H9 (cell line): ENCODE measurements around the gene XPNPEP3. TPM values are rescaled to one million over a fixed set of nuclear protein-coding genes. Genes with fewer than 3 reads are reported as not detected.

Experiments
- DNase-seq: peaks from one replicate; pipeline ENCODE4 v3.0.0-alpha.2; 2017
- H2AFZ ChIP-seq: one replicate; pipeline ENCODE4 v1.6.1; 2013; ENCODE audit warnings: mild to moderate bottlenecking, low read length, control low read depth, moderate library complexity
- H2AK5ac ChIP-seq: 2 replicates; pipeline ENCODE4 v1.6.1; 2013; ENCODE audit warnings: low read length, control low read depth, mixed read lengths; ENCODE audit not compliant: insufficient read length
- H2BK120ac ChIP-seq: one replicate; pipeline ENCODE4 v1.6.1; 2013; ENCODE audit warnings: low read depth, mild to moderate bottlenecking, low read length, control low read depth, inconsistent platforms; ENCODE audit not compliant: poor library complexity, severe bottlenecking
- H2BK12ac ChIP-seq: 2 replicates; pipeline ENCODE4 v1.6.1; 2013; ENCODE audit warnings: low read length, control low read depth, mixed read lengths, low read depth; ENCODE audit not compliant: insufficient read length
- H2BK15ac ChIP-seq: 2 replicates; pipeline ENCODE4 v1.6.1; 2013; ENCODE audit warnings: low read depth, low read length, control low read depth
- H2BK20ac ChIP-seq: one replicate; pipeline ENCODE4 v1.6.1; 2013; ENCODE audit warnings: low read depth, mild to moderate bottlenecking, low read length, control low read depth, inconsistent platforms; ENCODE audit not compliant: poor library complexity, severe bottlenecking
- H2BK5ac ChIP-seq: 2 replicates; pipeline ENCODE4 v1.6.1; 2013; ENCODE audit warnings: low read length, control low read depth, mixed read lengths; ENCODE audit not compliant: insufficient read length
- H3K14ac ChIP-seq: 2 replicates; pipeline ENCODE4 v1.6.1; 2013; ENCODE audit warnings: low read length, control low read depth; ENCODE audit not compliant: insufficient read depth
- H3K18ac ChIP-seq: 2 replicates; pipeline ENCODE4 v1.6.1; 2013; ENCODE audit warnings: low read depth, mild to moderate bottlenecking, mixed read lengths, low read length, control low read depth; ENCODE audit not compliant: insufficient read length
- H3K23ac ChIP-seq: 2 replicates; pipeline ENCODE4 v1.6.1; 2013; ENCODE audit warnings: low read length, control low read depth, mixed read lengths, low read depth; ENCODE audit not compliant: insufficient read length
- H3K23me2 ChIP-seq: 2 replicates; pipeline ENCODE4 v1.6.1; 2013; ENCODE audit warnings: low read depth, mild to moderate bottlenecking, mixed read lengths, low read length, control low read depth; ENCODE audit not compliant: insufficient read length, poor library complexity, severe bottlenecking
- H3K27ac ChIP-seq: 2 replicates; pipeline ENCODE4 v1.5.1; 2013; ENCODE audit warnings: low read length, control low read depth, mixed read lengths, low read depth; ENCODE audit not compliant: insufficient read length
- H3K27me3 ChIP-seq: 2 replicates; pipeline ENCODE4 v1.6.1; 2013; ENCODE audit warnings: low read length, control low read depth, inconsistent platforms; ENCODE audit not compliant: insufficient read depth
- H3K4ac ChIP-seq: 2 replicates; pipeline ENCODE4 v1.6.1; 2013; ENCODE audit warnings: low read depth, mild to moderate bottlenecking, control low read depth, inconsistent platforms, low read length, moderate library complexity
- H3K4me1 ChIP-seq: 2 replicates; pipeline ENCODE4 v1.6.1; 2013; ENCODE audit warnings: low read length, control low read depth, inconsistent platforms; ENCODE audit not compliant: insufficient read depth
- H3K4me2 ChIP-seq: 2 replicates; pipeline ENCODE4 v1.6.1; 2013; ENCODE audit warnings: low read length, control low read depth, mixed read lengths; ENCODE audit not compliant: insufficient read length, insufficient read depth
- H3K56ac ChIP-seq: 2 replicates; pipeline ENCODE4 v1.6.1; 2013; ENCODE audit warnings: low read depth, mild to moderate bottlenecking, mixed read lengths, low read length, control low read depth; ENCODE audit not compliant: insufficient read length
- H3K79me1 ChIP-seq: 2 replicates; pipeline ENCODE4 v1.6.1; 2013; ENCODE audit warnings: low read depth, mild to moderate bottlenecking, moderate library complexity, low read length, control low read depth, inconsistent platforms; ENCODE audit not compliant: insufficient read depth, poor library complexity, severe bottlenecking
- H3K79me2 ChIP-seq: 2 replicates; pipeline ENCODE4 v1.6.1; 2013; ENCODE audit warnings: low read length, control low read depth, inconsistent platforms; ENCODE audit not compliant: insufficient read depth
- H3K9ac ChIP-seq: 2 replicates; pipeline ENCODE4 v1.6.1; 2013; ENCODE audit warnings: low read length, control low read depth, mixed read lengths; ENCODE audit not compliant: insufficient read length; ENCODE audit errors: extremely low read depth
- H3K9me3 ChIP-seq: one replicate; pipeline ENCODE4 v1.6.1; 2013; ENCODE audit warnings: low read depth, low read length, inconsistent platforms; ENCODE audit not compliant: control insufficient read depth
- H3T11ph ChIP-seq: one replicate; pipeline ENCODE4 v1.6.1; 2013; ENCODE audit warnings: mild to moderate bottlenecking, low read length, control low read depth, inconsistent platforms
- H4K20me1 ChIP-seq: one replicate; pipeline ENCODE4 v1.6.1; 2013; ENCODE audit not compliant: control insufficient read depth, insufficient read length, insufficient read depth
- H4K5ac ChIP-seq: 2 replicates; pipeline ENCODE4 v1.6.1; 2013; ENCODE audit warnings: low read depth, mild to moderate bottlenecking, mixed read lengths, low read length, control low read depth; ENCODE audit not compliant: insufficient read length
- H4K8ac ChIP-seq: replicated peaks from 2 replicates; pipeline ENCODE4 v1.6.1; 2013; ENCODE audit warnings: low read length, control low read depth, mixed read lengths, low read depth; ENCODE audit not compliant: insufficient read length
- H4K91ac ChIP-seq: 2 replicates; pipeline ENCODE4 v1.6.1; 2013; ENCODE audit warnings: low read depth, mild to moderate bottlenecking, moderate library complexity, mixed read lengths, low read length, control low read depth; ENCODE audit not compliant: insufficient read length
- H3K27ac Mint-ChIP-seq, 3 experiments: 2 replicates in 2 of 3; 3 replicates in 1 of 3; pipeline ENCODE4 v1.8.0; 2020 to 2021; ENCODE audit warnings: mixed read lengths in 3 of 3, mild to moderate bottlenecking in 1 of 3, moderate library complexity in 1 of 3
- H3K27me3 Mint-ChIP-seq: 2 replicates; pipeline ENCODE4 v1.8.0; 2021; ENCODE audit warnings: low read depth, mild to moderate bottlenecking, moderate library complexity, mixed read lengths
- H3K36me3 Mint-ChIP-seq, 3 experiments: 2 replicates in 2 of 3; 3 replicates in 1 of 3; pipeline ENCODE4 v1.8.0; 2020 to 2021; ENCODE audit warnings: low read depth in 3 of 3, mixed read lengths in 3 of 3; ENCODE audit not compliant: insufficient read depth in 1 of 3
- H3K4me1 Mint-ChIP-seq, 2 experiments: 2 replicates each; pipeline ENCODE4 v1.8.0; 2020; ENCODE audit warnings: mixed read lengths in 2 of 2
- H3K4me3 Mint-ChIP-seq, 2 experiments: 2 replicates in 1 of 2; 3 replicates in 1 of 2; pipeline ENCODE4 v1.8.0; 2020 to 2021; ENCODE audit warnings: mild to moderate bottlenecking in 2 of 2, mixed read lengths in 2 of 2, moderate library complexity in 1 of 2
- H3K9me3 Mint-ChIP-seq, 2 experiments: 2 replicates in 1 of 2; 3 replicates in 1 of 2; pipeline ENCODE4 v1.8.0; 2020; ENCODE audit warnings: mild to moderate bottlenecking in 2 of 2, mixed read lengths in 2 of 2, moderate library complexity in 1 of 2
- WGBS: extraction: QIAGEN DNeasy Blood & Tissue Kit; methylation state at CpG from one replicate; pipeline ENCODE4 v1.1.7; 2013; ENCODE audit warnings: missing lambda C conversion rate, low lambda C conversion rate, mixed read lengths; ENCODE audit not compliant: insufficient read length; ENCODE audit errors: extremely low coverage; 5-methylcytosine and 5-hydroxymethylcytosine counted together
- total RNA-seq: library from RNA; stranded (reverse); gene quantifications from 2 replicates; pipeline ENCODE4 v1.2.1, GENCODE V29; 2021
- TF ChIP-seq, protein P1 (sequence below): fragments of 200-600 bp; sonication (generic); conservative IDR thresholded peaks from 3 replicates; pipeline ENCODE4 v1.8.0; 2021; ENCODE audit warnings: antibody characterized with exemption, mild to moderate bottlenecking

Gene XPNPEP3
- total RNA-seq, 1 experiment from 2014 or later, result 18.3 TPM

DNA sequence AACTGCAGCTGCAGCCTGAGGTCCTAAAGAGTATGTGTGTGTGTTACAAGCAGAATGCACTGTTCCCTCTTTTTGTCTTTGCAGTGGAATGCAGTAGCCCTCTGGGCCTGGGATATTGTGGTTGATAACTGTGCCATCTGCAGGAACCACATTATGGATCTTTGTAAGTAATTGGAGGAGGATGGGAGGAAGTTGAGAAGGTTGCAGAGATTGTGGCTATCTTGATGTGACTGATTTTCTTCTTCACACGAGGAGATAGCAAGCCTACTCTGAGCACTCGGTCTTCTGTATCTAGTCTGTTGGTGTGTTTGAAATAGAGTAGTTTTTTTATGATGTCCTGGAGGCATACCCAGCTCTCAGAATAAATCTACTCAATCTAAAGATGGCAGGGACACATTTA, 96.5 kb downstream of the XPNPEP3 start:
- H3K9me3 Mint-ChIP-seq, result no peaks in the 10 kb centered on the region
- no peak overlapping the region for H4K8ac ChIP-seq

More for the DNA sequence above, 96.5 kb downstream of the XPNPEP3 start:
- H3K27me3 Mint-ChIP-seq, result peaks cover 2% of the 10 kb centered on the region; the same call in 1 of the 2 replicates
- TF ChIP-seq, protein P1, sequence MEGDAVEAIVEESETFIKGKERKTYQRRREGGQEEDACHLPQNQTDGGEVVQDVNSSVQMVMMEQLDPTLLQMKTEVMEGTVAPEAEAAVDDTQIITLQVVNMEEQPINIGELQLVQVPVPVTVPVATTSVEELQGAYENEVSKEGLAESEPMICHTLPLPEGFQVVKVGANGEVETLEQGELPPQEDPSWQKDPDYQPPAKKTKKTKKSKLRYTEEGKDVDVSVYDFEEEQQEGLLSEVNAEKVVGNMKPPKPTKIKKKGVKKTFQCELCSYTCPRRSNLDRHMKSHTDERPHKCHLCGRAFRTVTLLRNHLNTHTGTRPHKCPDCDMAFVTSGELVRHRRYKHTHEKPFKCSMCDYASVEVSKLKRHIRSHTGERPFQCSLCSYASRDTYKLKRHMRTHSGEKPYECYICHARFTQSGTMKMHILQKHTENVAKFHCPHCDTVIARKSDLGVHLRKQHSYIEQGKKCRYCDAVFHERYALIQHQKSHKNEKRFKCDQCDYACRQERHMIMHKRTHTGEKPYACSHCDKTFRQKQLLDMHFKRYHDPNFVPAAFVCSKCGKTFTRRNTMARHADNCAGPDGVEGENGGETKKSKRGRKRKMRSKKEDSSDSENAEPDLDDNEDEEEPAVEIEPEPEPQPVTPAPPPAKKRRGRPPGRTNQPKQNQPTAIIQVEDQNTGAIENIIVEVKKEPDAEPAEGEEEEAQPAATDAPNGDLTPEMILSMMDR, result no peak
- Histone ChIP-seq H3K14ac (no peak overlapping the region), H4K91ac (no peak overlapping the region), H2BK12ac (no peak overlapping the region), H3K27ac (no peak overlapping the region), H3K4ac (no peak overlapping the region), H4K20me1 (no peaks in the 10 kb centered on the region), H3K9ac (no peak overlapping the region), H3K56ac (no peak overlapping the region), H3K23ac (no peak overlapping the region), H3K79me1 (peaks cover 11% of the 10 kb centered on the region), H3T11ph (no peak overlapping the region), H2BK5ac (no peak overlapping the region), H3K4me1 (no peaks in the 10 kb centered on the region), H3K27me3 (no peaks in the 10 kb centered on the region), H3K9me3 (no peaks in the 10 kb centered on the region), H2AFZ (no peak overlapping the region), H3K18ac (no peak overlapping the region), H3K23me2 (peaks cover 12% of the 10 kb centered on the region), H4K5ac (no peak overlapping the region), H2BK15ac (no peak overlapping the region), H3K79me2 (peaks cover 15% of the 10 kb centered on the region; the same call in 1 of the 2 replicates), H2BK120ac (no peak overlapping the region), H3K4me2 (no peak overlapping the region), H2AK5ac (no peak overlapping the region), H2BK20ac (no peak overlapping the region)
- H3K27ac Mint-ChIP-seq, result peak overlapping the region in 1 of 3 experiments; percentile 47; a peak in 2 of 7 replicates
- peaks cover 13 to 15% of the 10 kb centered on the region in 2 experiments for H3K4me1 Mint-ChIP-seq
- no peak overlapping the region; a peak in 2 of 5 replicates for H3K4me3 Mint-ChIP-seq
- DNase-seq, result no peak
- WGBS, result no CpG with 5 or more reads among the region's 2 CpGs
- peaks cover 18 to 45% (median 44%) of the 10 kb centered on the region in 3 experiments for H3K36me3 Mint-ChIP-seq
